HG03460 (cell line): ENCODE results near the gene TMCC1.
"Not testable (repeated sequence)": the region's sequence is repeated elsewhere in the genome, so short reads cannot be mapped to it uniquely, and the experiment has no call there.

Source experiments
- ATAC-seq: cut with Tn5 transposase; IDR thresholded peaks from one replicate; pipeline ENCODE4 v1.9.1; 2021; ENCODE audit not compliant: unreplicated experiment

The TMCC1 gene

GRCh38 chr3:129837065-129837642, 56.4 kb downstream of the TMCC1 start:
- no peak for ATAC-seq

GRCh38 chr3:129836381-129837064, 57.0 kb downstream of the TMCC1 start:
- ATAC-seq, result no peak

GRCh38 chr3:129835198-129835597, 58.3 kb downstream of the TMCC1 start:
- no peak for ATAC-seq

- no peak for ATAC-seq
Observed at GRCh38 chr3:129834580-129834979, 58.9 kb downstream of the TMCC1 start.

GRCh38 chr3:129831942-129832341, 61.6 kb downstream of the TMCC1 start:
- ATAC-seq, result not testable (repeated sequence)

- ATAC-seq, result no peak
Observed at GRCh38 chr3:129831503-129831902, 62.0 kb downstream of the TMCC1 start.

- ATAC-seq, result no peak
Observed at GRCh38 chr3:129829640-129830039, 63.9 kb downstream of the TMCC1 start.

- ATAC-seq, result peak; percentile 94
Observed at GRCh38 chr3:129827765-129828164, 65.7 kb downstream of the TMCC1 start.

GRCh38 chr3:129824926-129825541, 68.5 kb downstream of the TMCC1 start:
- ATAC-seq, result peak; percentile 41

GRCh38 chr3:129822679-129823078, 70.8 kb downstream of the TMCC1 start:
- ATAC-seq, result no peak

GRCh38 chr3:129822241-129822640, 71.3 kb downstream of the TMCC1 start:
- ATAC-seq, result no peak

GRCh38 chr3:129820587-129820986, 72.9 kb downstream of the TMCC1 start:
- ATAC-seq, result no peak

GRCh38 chr3:129812589-129812988, 80.9 kb downstream of the TMCC1 start:
- ATAC-seq, result no peak

GRCh38 chr3:129809297-129809696, 84.2 kb downstream of the TMCC1 start:
- ATAC-seq, result no peak

- ATAC-seq, result no peak
Observed at GRCh38 chr3:129796146-129796545, 97.4 kb downstream of the TMCC1 start.

GRCh38 chr3:129795186-129796010, 98.1 kb downstream of the TMCC1 start:
- no peak for ATAC-seq

GRCh38 chr3:129794311-129795185, 99.0 kb downstream of the TMCC1 start:
- no peak for ATAC-seq

GRCh38 chr3:129793942-129794310, 99.6 kb downstream of the TMCC1 start:
- ATAC-seq, result no peak

- no peak for ATAC-seq
Observed at GRCh38 chr3:129793319-129793718, 100.2 kb downstream of the TMCC1 start.

- no peak for ATAC-seq
Observed at GRCh38 chr3:129783470-129783869, 110.0 kb downstream of the TMCC1 start.

GRCh38 chr3:129778871-129779270, 114.6 kb downstream of the TMCC1 start:
- no peak for ATAC-seq
